ENCODE data around the gene FLVCR1.
A peak's percentile ranks its signal among the peaks of the same experiment; 100 is the strongest.
"Not testable (repeated sequence)": the region's sequence is repeated elsewhere in the genome, so short reads cannot be mapped to it uniquely, and the experiment has no call there.

FLVCR1 gene

DNA sequence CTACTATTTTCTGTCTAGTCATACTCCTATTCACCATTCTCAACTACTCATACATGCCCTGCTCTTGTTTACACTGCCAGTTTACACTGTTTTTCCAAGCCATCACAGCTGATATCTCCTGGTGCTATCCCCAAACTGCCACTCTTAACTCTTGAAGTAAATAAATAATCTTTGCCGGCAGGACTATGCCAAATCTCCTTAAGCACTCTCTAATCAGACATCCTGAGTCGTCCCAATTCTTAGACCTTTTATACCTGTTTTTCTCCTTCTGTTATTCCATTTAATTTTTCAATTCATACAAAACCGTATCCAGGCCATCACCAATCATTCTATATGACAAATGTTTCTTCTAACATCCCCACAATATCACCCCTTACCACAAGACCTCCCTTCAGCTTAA, 55.6 kb downstream of the FLVCR1 start:
- H3K4me3 ChIP-seq, H3K27ac ChIP-seq: not testable (repeated sequence)

DNA sequence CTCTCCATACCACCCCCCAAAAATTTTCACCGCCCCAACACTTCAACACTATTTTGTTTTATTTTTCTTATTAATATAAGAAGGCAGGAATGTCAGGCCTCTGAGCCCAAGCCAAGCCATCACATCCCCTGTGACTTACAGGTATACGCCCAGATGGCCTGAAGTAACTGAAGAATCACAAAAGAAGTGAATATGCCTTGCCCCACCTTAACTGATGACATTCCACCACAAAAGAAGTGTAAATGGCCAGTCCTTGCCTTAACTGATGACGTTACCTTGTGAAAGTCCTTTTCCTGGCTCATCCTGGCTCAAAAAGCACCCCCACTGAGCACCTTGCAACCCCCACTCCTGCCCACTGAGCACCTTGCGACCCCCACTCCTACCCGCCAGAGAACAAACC, 56.0 kb downstream of the FLVCR1 start:
- H3K4me3 ChIP-seq, H3K27ac ChIP-seq: not testable (repeated sequence)

DNA sequence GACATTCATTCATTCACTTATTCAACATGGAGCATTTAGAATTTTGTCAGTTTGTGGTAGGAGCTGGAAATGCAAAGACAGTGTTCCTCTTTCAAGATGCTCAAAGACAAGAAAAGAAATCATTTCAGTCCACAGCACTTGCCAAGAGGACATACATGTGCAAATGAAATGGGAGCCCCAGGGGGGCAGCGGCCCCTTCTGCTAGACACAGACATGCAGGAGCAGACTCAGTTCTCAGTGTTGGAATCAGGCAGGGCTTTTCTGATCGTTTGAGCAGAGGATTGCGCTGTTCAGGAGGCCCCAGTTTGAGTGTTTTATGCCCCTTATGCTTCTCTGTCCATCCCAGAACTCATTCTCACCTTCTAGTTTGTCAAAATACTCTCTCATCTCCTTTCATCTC, 56.7 kb downstream of the FLVCR1 start:
- Histone ChIP-seq H3K4me3 (no peak overlapping the region), H3K27ac (no peak overlapping the region)

DNA sequence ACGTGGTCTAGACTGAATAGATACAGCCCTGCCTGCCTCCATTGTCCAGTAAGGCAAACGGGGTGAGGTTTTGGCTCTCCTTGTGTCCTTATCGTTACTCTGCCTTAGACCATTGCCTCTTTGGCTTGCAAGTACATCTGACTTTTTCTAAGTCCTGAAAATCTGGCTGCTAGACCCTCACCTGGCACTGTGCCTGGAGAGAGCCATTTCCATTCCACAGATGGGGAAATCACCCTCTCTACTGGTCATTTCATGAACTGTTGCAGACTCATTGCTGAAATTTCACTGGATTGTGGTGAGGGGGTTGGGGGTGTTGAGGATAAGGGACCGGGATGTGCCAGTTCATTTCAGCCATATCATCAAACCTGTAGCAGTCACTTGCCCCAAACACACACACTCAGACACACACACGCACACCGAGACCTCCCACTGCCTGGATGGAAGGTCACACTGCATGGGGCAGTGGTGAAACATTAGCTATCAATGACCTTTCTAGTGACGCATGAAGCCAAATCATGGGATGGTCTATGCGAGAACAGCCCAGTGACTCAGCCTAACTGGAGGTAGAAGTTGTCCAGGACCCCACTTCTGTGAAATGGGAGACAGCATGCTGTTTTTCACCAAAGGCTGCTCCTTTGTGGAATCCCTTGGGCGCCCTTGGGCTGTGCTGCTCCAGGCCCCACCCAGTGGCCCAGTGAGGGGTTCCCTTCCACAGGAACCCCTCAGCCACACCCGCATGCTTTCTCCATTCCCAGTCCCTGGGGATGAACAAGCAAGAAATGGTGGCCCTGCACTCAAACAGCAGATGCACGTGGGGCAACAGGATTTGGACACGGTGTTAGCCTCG, 57.4 kb downstream of the FLVCR1 start:
- H3K4me3 ChIP-seq: no peak overlapping the region

DNA sequence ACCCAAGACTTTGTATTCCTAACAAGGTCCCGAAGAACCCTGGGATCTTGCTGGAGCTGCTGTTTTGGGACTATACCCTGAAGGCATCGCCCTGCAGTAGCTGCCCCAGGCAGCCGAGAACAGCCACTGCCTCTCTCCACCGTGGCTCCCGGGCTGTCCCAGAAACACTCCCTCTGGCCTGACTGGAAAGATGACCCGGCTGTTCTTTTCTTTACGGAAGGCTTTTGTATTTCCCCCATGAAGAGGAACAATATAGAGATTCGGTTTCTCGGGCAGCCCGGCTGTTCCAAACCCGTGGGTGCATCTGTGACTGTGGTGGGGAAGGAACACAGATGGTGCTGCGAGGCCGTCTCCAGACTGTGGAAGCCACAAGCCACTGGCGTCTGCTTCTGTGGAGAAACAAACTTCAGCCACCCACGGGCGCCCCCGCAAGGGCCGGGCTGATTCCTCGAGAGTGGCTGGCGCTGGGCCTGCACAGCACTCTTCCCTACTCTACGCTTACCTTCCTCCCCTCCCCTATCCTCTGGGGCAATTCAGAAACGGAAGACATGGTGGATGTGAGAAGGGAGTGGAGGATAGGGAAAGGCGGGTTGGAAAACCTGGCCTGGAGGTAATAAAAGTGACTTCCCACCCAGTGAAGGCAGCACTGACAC, 58.5 kb downstream of the FLVCR1 start:
- H3K27ac ChIP-seq: peak overlapping the region in 1 of 21 experiments; percentile 22
- H3K4me3 ChIP-seq: peak overlapping the region in 1 of 7 experiments; percentile 7

More for the DNA sequence above, 57.4 kb downstream of the FLVCR1 start:
- no peak overlapping the region for H3K27ac ChIP-seq

DNA sequence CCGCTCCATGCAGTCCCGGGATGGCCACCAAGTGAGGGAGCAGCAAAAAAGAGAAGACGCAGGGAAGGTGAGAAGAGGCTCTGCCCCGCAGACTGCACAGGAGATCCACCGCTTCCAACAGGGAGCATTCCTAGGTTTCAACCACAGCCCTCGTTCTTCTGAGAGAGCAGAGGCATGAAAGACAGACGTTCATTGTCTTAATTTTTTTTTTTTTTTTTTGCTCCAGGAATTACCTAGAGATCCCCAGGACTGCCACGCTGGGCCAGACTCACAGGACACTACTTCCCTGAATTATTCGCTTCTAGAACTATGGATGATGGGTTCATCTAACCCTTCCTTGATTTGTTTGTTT, 59.0 kb downstream of the FLVCR1 start:
- Histone ChIP-seq H3K27ac (no peak overlapping the region), H3K4me3 (no peak overlapping the region)

DNA sequence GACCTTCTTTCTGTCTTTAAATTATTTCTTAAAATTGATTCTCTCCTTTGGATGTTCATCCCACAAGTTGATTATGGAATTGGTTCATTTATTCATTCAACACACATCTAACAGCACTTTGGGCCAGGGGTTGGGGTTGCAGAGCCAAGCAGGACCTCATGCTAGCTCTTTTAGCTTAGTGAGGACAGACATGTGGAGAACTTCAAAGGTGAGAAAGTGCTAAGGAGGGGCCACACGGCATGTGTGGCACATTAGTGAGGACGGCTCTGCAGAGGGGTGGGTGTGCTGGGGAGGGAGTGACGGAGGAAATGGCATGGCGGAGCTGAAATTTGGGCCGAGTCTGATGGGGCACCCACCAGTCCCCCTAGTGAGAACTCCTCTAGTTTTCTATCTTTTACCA, 59.8 kb downstream of the FLVCR1 start:
- no peak overlapping the region for H3K27ac ChIP-seq
- no peak overlapping the region for H3K4me3 ChIP-seq

DNA sequence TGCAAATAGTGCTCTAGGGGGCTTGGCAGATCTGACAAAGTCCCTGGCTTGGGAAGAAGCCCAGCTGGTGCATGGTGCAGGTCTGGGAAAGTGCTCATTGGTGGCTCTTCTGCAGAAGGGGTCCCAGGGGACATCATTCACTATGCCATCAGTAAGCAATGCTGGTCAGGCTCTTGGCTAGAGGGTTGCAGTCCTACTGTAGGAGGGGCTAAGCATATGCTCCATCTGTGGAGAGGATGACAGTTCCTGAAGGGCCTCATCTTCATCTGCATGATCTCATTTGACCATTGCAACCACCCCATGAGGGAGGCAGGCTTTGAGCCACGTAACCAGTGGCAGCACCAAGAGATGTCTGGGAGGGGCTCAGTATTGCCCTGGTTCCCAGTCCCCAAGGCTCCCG, 60.7 kb downstream of the FLVCR1 start:
- H3K27ac ChIP-seq: no peak overlapping the region

DNA sequence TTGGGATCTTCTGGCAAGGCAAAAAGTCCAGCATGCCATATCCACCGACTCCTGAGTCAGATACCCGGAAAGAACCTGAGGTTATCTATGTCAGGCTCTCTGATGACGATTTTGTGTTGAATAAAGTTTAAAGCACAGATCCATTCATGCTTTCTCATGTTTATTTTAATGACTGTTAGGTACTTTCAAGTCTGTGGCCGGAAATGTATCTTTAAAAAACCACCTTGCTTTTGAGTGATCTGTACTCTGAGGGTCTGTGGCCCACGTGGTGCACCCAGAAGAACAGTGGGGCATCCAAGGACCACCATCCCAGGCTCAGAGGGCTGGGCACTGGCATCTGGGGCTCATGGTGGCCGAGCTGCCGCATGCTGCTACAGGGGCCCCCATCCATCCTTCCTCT, 62.2 kb downstream of the FLVCR1 start:
- Histone ChIP-seq H3K27ac (no peak overlapping the region), H3K4me3 (no peak overlapping the region)

More for the DNA sequence above, 60.7 kb downstream of the FLVCR1 start:
- no peak overlapping the region for H3K4me3 ChIP-seq

DNA sequence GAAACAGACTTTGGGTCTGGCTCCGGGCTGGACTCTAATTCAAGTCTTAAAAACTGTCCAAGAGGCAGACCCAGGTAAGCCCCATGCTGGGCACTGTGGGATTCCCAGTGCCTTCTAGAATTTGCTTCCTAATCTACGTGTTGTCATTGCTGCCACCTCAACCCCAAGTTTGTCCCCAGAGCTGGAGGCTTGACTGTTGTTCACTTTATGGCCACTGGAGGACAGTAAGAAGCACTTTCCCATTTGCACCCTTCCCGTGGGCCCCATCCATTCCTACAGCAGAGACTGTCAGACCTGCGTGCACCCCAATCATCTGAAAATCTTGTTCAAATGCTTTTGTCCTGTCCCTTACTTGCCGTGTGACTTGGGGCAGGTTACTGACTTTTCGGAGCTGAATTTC, 62.8 kb downstream of the FLVCR1 start:
- no peak overlapping the region for H3K27ac ChIP-seq
- no peak overlapping the region for H3K4me3 ChIP-seq

DNA sequence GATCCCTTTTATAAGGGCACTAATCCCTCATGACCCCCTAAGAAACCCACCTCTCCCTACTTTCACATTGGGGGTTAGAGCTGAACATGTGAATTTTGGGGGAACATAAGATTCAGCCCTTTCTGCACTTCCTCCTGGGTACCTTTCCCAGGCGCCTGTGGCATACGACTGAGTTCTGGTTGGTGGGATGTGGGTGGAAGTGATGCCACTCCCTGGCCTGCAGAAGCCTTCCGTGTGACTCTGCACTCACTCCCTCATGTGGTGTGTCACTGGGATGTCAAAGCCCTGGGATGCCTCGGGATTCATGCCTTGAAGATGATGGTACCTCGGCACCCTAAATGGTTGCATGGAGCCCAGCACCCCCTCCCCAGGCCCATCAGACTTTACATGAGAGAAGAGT, 63.9 kb downstream of the FLVCR1 start:
- Histone ChIP-seq H3K27ac (no peak overlapping the region), H3K4me3 (no peak overlapping the region)

DNA sequence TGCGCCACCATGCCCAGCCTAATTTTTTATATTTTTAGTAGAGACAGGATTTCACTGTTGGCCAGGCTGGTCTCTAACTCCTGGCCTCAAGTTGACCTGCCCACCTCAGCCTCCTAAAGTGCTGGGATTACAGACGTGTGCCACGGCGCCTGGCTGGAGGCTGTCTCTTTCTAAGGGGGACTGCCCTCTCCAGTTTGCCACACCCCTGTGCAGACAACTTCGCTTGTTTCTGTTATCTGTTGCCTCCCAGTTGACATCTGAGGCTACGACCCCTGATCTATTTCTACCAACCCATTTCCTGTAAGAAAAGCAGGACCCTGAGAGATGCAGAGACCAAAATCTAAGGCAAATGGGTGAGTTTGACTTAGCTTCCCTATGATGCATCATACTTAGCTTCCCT, 68.3 kb downstream of the FLVCR1 start:
- H3K27ac ChIP-seq: no peak overlapping the region
- no peak overlapping the region for H3K4me3 ChIP-seq

DNA sequence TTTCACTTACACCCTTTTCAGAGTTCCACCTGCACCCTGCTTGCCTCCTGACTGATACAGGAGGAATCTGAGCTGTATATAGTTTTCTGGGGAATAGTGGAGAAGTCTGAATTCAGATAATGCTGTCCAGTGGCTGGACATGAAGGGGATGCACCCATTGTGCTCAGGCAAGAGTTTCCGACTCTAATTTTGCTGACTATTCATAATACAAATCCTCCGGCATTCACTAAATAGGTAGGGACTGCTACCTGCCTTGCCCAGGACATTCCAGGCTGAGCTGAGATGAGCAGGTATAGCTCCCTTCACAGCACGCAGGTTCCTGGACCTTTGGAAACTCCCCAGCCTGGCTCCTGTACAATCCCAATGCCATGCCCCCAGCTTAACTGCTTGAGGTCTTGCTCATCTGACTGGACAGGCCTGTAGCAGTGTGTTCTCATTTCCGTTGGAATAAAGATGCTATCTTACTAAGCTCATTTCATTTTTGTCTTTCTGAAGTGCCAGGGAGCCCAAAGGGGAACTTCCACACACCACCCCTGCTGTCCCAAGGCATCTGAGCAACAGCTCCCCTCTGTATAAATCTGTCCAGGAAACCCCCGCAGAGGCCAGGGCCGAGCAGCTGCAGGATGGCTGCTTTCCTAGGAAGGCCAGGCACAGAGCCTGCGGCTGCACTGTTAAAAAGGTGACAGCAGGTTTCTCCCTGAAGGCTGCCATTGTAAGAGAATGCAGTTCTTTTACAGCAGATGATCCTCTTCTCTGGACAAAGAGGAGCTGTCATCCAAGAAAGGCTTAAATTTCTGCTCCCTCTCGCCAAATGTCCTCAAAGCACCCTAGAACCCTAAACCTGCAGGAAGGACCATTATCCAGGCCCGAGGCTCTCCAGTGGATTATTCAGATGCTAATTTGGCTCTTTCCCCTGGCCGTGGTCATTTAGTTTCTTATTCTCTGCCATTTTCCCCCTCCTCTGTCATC, 70.5 kb downstream of the FLVCR1 start:
- Histone ChIP-seq H3K27ac (no peak overlapping the region), H3K4me3 (no peak overlapping the region)

DNA sequence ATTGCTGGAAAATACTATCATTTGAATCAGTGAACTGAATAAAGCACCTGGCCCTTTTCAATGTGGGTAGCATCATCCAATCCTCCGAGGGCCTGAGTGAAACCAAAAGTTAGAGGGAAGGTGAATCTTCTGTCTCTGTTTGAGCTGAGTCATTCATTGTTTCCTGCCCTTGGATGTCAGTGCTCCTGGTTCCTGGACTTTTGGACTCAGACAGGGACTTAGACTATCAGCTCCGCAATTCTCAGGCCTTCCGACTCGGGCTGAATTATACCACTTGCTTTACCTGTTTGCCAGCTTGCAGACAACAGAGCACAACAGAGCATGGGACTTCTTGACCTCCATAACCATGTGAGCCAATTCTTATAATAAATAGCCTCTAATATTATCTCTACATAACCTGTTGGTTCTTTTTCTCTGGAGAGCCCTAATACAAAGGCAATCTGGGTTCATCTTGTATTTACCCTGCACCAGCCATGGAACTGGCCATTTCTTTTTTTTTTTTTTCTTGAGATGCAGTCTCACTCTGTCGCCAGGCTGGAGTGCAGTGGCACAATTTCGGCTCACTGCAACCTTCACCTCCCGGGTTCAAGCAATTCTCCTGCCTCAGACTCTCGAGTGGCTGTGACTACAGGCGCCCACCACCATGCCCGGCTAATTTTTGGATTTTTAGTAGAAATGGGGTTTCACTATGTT, 73.1 kb downstream of the FLVCR1 start:
- no peak overlapping the region for H3K27ac ChIP-seq
- no peak overlapping the region for H3K4me3 ChIP-seq

DNA sequence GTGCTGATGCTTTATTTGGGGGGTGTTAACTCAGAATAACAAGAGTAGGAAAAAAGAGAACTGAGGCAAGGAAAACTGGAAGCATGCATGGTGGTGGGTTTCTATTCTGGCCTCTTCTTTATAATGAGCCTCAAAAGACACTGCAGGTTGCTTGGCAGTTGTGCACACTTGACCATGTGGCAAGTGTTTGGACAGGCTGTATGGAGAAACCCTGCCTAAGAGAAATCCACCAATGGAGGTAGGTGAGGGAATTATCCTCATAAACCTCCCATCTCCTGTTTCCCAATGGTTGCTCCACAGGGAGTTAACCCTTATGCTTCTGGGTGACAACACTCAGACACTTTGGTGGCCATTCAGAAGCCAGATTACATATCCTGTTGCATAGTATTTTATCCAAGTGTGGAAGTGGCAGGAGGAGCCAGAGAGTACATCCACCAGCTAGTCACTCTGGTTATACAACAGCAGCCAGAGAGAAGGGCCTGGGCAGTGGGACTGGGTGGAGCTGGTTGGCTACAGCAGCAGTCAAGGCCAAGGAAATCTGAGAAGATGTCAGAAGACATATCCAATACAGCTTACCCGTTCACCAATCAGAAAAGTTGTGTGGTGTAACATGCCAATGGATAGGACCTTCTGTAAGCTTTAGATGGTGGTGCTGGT, 75.9 kb downstream of the FLVCR1 start:
- no peak overlapping the region for H3K27ac ChIP-seq
- H3K4me3 ChIP-seq: no peak overlapping the region

DNA sequence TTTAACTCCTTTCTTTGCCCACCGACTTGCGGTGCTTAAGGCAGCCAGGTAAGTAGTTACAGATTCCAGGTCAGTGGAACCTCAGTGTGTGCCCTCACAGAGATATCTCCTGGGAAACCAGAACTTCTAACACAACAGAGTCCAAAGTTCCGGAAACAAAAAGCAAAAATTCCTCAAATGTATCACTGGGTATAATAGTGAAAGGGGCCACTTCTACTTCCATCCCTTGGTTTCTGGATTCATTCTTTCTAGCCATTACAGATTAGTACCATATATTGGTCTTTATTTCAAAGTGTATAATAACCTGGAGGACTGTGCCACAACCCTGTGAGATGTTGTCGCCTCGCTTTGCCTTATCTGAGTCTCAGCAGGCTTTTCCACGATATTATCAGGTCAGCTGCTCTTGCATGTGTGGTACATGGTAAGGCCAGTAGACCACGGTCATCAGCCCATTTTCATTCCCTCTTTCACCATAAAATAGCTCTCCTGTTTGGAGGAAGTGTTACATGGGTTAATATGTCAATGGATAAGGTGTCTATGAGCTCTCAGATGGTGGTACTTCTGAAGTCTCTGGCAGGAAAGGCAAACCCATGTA, 77.4 kb downstream of the FLVCR1 start:
- no peak overlapping the region for H3K27ac ChIP-seq

DNA sequence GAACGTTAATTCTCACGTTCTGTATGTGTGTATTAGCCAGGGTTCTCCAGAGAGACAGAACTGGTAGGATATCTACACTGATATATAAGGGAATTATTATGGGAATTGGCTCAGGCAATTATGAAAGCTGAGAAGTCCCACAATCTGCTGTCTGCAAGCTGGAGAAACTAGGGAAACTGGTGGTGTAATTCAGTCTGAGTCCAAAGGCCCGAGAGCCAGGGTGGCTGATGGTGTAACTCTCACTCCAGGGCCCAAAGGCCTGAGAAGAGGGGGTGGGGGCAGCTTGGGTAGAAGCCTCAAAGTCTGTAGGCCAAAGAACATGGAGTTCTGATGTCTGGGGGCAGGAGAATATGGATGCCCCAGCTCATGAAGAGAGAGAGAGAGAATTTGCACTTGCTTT, 79.0 kb downstream of the FLVCR1 start:
- Histone ChIP-seq H3K4me3 (no peak overlapping the region), H3K27ac (peak overlapping the region in 3 of 21 experiments; percentile 12 to 42 (median 41))

More for the DNA sequence above, 77.4 kb downstream of the FLVCR1 start:
- H3K4me3 ChIP-seq: no peak overlapping the region

DNA sequence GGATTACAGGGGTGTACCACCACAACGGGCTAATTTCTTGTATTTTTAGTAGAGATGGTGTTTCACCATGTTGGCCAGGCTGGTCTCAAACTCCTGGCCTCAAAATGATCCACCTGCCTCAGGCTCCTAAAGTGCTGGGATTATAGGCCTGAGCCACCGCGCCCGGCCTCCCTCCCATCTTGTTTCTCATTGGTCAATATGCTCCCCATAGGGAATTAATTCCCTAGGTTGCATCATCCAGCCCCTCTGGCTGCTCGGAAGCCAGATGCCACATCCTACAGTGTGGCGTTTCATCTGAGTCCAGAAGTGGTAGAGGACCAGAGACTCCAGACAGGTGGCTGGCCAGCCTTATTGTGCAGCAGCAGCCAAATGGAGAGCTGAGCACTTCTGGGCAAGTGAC, 80.8 kb downstream of the FLVCR1 start:
- Histone ChIP-seq H3K27ac (no peak overlapping the region), H3K4me3 (no peak overlapping the region)

DNA sequence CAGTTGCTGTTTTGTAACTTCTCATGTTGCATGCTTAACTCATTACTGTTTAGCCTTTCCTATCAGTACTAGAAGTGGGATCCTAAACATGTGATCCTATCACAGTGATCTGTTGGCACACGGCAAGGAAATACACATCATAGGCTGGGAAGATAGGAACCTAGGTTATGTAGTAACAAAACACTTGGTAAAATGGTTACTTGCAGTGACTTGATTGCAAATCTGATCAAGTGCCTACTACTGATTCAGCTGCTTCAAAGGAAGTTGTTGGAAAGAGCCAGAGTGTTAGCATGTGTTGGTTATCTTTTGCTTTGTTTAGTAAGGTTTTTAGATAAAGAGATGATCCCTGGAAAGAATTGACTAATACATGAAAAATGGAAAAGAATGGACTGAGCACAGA, 83.4 kb downstream of the FLVCR1 start:
- no peak overlapping the region for H3K4me3 ChIP-seq
- H3K27ac ChIP-seq: no peak overlapping the region

Data from skin epidermis (tissue), 12 donors.